Suppressor macrophage (primary cell): ENCODE measurements around the gene PACSIN3.

Experiments used
- DNase-seq, 4 experiments: peaks; one replicate each; pipeline ENCODE4 v3.0.0-alpha.2; 2020 to 2022

The PACSIN3 gene

DNA sequence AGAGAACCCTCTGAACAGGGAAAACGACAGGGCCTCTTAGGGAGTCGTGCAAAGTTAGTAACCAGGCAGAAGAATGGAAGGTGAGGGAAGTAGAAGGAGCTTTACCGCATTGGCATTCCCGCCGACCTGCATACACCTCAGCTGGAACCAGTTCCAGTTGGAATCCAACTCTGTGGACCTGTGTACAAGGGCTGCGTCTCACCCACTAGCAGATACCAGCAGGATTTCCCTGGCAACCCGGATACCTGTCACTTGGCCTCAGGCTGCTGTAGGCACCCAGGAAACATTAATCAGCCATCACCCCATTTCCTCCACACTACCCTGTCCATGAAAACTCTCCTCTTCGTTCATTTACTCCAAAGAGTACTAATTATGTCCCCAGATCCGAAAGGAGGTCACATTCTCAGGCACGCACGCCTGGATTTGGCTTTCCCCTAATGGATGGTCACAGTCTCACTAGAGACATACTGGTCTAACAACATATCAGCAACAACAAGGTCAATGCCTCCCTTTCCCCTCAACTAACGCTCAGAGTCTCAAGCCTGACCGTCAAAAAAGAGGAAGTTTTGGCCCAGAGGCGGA, 10.4 kb downstream of the PACSIN3 start:
- peak in 3 of 4 experiments; percentile 78 to 86 (median 78) for DNase-seq

DNA sequence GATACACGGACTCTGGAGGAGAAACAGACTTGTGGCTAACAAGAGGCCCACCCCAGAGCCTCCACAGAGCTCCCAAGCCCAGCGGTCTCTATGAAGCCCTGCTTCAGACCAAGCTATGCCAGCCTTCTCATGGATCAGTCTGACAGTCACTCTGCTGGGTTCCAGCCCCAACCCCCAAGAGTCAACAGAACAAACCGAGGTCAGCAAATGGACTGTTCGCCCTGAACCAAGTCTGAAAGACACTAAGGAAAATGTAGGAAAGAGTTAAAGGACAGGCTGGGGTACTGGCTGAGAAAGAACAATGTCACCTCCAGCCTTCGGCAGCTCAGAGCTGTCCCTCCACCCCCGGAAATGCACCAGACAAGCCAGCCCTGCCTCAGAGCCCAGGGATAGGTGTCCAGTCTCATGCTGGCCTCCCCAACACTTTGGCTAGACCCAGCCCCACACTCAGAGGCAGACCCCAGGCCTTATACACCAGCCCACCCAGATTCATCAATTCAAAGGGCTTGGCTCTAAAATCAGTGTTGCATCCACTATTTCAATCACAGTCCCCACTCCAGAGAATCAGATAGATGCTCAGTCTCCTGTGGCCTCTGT, 13.4 kb downstream of the PACSIN3 start:
- no peak for DNase-seq

DNA sequence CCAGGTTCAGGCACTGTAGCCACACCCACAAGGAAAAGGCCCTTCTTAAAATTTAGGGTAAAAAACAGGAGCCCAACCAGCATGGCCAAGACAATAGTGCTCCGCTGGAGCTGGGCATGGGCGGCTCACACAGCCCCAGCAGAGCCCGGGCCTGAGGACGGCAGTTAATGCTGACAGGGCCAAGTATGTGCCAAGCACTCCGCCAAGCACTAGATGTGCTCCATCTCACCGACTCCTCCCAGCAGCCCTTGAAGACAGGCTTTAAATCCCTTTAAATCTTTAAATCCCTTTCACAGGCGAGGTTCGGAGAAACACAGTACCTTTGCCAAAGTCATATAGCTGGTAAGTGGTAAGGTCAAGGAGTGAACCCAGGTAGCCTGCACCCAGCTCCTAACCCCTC, 14.4 kb downstream of the PACSIN3 start:
- no peak for DNase-seq

DNA sequence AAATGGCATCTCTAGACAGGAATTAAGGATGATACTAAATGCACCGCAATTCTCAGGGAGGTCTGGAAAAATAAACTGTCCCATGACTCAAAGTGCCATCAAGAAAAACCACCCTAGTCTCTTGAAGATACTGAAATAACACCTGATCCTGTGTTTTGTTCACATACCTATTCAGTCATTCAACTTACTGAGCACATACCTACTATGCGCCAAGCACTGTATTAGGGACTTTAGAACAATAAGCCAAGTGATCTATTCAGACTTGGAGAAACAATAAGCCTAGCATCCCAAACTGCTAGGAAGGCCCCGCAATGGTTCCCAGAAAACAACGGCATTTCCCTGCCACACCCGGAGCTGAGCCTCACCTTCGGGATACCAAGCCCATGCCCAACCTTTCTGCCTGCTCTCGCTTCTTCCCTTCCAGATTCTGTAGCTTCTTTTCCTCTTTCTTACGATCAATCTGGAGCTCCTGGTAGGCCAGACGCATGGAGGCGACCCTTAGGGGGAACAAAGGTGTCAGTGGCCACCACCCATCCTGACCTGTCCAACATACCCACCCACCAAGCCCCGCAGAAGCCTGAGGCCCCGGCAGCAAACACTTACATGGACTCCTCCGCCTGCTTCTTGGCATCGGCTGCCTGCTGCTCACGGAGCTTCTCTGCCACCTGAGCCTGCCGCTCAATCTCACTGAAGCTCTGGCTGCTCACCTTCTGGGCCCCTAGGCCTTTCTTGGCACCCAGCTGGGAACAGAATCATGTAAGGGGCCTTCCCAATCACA, 15.0 kb downstream of the PACSIN3 start:
- no peak for DNase-seq

DNA sequence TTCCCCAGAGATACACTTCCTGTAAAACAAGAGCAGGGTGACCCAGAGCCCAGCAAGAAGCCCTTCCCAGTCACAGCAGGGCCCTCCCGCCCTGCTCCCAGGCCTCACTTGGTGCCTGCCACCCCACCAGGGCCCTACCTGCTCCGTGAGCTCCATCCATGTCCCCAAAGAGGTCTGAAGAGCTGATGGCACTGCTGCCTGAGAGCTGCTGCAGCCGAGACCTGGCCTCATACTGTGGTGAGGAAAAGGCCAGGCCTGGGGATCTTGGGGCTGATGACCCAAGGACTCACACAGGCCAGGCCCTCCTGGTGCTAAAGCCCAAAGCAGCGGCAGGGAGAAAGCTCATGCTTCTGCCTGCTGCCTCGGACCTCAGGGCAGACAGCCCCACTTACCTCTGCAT, 19.9 kb downstream of the PACSIN3 start:
- no peak for DNase-seq

DNA sequence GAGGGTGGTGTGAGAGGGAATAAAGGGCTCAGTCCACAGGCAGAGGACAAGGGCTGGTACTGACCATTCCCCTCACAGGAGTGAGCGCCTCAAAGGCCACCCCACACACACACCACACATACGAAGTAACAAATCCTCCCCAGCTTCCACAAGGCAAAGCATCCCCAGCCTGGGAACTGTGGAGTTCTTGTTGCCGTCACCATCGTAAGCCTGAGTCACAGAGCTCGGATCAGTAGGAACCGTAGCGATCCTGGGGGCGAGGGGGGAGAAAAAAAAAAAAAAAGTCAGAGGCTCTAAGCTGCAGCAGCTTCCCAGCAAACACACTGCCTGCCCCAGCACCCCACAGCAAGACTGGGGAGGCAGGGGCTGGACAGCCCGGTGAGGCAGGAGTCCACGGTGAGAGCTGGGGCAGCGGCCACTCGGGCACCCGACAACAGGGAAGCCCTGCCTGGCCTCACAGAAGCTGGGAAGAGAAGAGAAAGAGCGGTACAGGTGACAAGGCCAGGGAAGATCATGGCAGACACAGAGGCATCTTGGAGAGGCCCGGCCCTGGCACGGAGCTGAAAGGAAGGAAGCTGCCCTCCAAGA, 20.9 kb downstream of the PACSIN3 start:
- no peak for DNase-seq

DNA sequence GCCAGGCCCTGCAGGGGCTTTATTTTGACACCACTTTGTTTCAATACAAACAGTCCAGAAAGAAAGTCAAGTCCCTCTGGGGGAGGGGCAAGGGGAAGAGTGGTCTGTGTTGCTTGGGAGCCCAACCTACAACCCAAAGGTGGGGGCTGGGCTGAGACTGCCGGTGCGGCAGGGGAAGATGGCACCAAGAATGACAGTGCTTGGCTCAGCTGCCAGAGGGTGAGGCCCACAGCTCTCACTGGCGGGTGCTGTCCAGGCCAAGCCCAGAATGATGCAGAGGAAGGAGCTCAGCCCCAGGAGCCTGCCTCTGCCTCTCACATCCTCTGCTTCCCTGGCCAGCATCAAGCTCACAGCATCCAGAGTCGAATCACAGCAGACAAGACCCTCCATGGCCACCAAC, 21.9 kb downstream of the PACSIN3 start:
- DNase-seq, result no peak

DNA sequence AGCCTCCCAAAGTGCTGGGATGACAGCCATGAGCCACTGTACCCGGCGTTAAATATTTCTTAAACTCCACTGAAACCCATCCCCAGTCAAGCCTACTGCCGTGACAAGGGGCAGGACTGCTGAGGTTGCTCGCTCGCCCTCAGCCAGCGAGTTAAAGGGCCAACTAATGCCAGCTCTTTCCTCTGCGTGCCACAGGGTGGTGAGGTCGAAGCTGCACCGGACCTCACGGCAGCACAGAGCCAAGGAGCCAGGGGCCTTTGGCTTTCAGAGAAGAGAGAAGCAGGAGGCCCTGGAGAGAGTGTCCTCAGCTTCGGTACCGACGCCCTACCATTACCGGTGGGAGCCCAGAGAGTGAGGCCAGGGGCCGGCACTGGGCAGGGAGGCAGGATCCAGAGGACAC, 22.3 kb downstream of the PACSIN3 start:
- no peak for DNase-seq

DNA sequence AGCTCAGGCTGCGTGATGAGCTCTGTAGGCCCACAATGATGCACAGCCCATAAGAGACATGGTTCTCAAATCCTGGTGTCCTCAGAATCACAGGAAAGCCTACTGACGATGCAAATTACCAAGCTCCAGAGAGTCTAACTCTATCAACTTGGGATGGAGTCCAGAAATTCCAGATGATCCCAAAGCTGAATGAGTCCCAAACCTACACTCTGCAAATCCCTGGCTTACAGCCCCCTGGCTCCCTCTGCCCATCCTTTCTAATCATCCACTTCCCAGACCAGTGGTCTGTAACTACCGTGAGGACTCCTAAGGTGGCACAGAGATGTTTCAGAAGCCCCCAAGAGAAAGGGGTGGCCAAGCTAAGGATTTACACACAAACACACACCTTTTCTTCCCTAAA, 23.0 kb downstream of the PACSIN3 start:
- no peak for DNase-seq

DNA sequence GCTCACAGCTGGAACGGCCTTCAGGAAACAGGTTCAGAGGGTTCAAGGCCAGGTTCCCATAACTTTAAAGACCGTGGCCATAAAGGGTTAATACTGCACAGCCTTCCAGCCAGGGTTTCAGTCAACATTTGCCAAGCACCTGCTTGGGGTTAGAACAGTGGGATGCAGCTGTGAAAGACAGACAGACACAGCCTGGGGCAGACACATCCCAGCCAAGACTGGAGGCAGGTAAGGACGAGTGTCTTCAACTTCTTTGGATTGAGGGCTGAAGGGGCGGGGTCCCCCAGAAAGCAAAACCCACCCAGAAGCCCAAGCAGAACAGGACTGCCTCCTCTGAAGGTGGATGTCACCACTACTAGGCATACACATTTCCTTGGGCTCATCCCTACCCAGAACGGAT, 23.8 kb downstream of the PACSIN3 start:
- DNase-seq, result no peak

DNA sequence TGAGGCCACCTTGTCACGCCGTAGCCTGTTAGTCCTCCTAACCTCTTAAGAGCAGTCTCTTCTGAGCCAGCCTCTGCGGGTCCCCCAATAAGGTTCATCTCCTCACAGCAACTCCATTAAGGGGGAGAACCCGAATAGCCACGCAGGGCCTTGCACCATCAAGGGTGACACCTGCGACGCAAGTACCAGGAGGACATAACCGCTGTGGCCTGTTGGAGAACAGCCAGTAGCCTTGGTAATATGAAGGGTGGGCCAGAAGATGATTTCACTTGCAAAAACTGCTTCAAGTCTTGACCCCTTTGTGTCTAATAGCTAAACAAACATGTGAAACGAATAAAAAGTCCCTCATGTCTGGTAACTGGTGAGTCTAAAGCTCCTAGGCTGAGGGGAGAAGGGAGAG, 24.3 kb downstream of the PACSIN3 start:
- no peak for DNase-seq

DNA sequence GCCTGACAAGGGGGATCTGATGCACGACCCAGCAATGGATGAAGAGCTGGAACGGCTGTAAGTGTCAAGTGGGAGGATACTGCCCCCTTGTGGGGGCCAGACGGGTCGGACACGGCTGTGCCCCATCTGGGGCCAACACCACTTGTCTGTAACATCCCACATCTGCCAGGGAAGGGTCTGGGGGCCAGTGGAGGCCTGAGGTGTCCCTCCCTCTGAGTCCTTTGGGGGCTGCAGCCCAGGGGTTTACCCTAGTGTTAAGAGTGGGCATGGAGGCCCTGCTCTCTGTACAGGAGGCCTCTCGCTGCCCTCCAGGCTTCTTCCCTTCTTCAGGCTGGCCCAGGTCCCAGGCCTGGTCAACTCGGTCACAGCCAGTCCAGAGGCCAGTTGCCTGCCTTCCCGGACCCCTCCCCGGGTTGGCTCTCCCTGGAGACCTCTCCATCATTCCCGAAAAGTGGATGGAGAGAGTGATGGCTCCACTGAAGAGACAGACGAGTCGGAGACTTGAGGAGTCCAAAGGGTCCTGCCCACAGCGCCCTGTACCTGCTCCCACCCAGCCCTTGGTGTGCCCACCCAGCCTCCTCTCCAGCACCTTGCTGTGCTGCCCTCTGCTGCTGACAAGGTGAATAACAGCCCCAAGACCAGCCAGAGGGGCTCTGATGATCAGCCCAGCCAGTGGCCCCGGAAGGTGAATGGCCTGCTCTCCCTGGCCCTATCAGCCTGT, 24.9 kb downstream of the PACSIN3 start:
- peak; percentile 77 to 84 (median 80) for DNase-seq

DNA sequence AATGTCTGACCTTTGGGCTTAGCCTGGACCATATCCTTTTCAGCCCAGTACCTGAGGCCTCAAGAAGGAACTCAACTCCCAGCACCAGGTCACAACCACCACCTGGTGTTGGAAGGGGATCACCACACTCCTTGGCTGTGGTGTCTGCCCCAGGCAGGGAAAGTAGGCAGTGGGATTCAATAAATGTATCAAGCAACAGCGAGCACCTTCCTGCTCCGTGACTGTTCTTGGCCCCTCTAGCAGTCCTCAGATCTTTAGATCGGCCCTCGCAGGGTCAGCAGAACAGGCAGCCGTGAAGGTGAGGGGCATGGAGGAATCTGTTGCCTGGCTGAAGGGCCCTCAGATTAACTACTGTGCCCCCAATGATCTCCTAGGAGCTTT, 25.5 kb downstream of the PACSIN3 start:
- no peak for DNase-seq

DNA sequence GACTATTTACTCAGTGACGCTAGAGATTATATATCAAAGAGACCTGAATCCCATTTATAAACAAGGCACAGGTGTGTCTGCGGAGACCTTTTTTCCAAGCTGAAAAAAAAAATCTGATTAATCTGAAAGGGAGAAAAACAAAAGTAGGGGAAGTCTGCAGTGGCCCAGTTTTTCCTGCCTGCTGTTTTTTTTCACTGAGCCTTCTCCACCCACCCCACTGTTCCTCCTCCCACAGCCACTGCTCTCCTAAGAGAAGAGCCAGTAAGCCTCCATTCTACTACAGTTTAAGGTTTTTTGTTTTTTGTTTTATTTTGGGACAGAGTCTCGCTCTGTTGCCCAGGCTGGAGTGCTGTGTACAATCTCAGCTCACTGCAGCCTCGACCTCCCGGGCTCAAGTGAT, 28.0 kb downstream of the PACSIN3 start:
- peak in 1 of 4 experiments; percentile 22 for DNase-seq

DNA sequence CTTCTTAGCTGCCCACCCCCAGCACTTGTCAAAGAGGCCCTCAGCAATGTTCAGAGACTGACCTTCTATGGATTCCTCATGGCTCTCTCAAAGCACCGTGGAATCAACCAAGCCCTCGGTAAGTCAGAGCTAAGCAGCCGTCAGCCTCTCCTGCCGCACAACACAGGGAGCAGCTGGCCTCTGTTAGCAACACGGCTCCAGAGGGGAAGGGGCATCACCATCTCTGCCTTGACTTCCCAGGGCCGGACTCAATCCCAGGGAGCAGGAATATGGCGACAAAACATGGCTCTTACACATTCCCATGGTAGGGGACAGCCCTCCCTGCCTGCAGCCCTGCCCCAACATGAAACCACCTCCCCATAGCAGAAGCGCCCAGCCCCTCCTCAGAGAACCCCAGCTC, 28.4 kb downstream of the PACSIN3 start:
- DNase-seq, result no peak

DNA sequence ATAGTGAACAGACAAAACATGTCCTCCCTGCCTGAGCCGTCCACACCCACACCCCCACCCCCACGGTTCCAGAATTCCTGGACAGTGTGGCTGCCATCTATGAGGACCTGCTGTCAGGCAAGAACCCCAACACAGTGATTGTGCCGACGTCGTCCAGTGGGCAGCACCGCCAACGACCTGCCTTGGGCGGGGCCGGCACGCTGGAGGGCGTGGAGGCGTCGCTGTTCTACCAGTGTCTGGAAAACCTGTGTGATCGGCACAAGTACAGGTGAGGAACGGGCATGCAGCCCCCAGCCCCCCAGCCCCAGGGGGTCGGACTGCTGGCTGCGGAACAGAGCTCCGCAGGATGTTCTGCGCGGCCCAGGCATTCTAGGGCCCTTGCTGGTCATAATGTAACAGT, 29.3 kb downstream of the PACSIN3 start:
- DNase-seq, result no peak

DNA sequence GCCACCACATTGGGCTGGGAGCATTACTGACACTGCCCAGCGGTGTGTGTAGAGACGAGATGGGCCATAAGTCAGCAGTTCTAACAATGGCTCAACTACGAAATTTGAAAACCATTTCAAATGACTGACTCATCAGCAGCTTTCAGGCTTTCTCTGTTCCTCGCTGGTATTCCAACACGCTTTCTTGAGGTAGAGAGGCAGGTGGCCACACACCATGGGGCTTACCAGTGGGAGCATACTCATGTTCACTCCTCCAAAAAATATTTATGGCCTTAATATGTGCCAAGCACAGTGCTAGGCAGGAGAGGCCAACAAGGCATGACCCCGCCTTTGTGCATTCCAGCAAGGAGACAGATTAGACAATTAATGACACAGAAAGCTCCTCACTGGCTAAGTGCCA, 29.9 kb downstream of the PACSIN3 start:
- DNase-seq, result no peak

DNA sequence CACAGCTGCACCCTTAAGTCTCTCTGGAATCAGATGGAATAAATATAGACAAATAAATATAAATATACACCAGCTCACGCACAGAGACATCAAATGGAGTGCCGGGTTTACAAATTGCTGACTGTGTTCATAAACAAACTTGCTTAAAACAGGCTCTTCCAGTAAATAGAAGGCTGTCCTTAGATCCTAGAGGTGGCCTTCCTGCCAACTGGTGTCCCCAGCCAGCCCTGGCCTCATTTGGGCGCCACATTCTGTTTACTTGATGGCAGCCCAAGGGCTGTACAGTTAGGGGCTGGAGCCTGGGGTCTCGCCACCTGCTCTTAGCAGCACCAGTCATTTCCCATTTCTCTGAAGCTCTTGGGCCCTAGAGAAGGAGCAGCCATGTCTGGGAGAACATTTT, 30.4 kb downstream of the PACSIN3 start:
- DNase-seq, result no peak

DNA sequence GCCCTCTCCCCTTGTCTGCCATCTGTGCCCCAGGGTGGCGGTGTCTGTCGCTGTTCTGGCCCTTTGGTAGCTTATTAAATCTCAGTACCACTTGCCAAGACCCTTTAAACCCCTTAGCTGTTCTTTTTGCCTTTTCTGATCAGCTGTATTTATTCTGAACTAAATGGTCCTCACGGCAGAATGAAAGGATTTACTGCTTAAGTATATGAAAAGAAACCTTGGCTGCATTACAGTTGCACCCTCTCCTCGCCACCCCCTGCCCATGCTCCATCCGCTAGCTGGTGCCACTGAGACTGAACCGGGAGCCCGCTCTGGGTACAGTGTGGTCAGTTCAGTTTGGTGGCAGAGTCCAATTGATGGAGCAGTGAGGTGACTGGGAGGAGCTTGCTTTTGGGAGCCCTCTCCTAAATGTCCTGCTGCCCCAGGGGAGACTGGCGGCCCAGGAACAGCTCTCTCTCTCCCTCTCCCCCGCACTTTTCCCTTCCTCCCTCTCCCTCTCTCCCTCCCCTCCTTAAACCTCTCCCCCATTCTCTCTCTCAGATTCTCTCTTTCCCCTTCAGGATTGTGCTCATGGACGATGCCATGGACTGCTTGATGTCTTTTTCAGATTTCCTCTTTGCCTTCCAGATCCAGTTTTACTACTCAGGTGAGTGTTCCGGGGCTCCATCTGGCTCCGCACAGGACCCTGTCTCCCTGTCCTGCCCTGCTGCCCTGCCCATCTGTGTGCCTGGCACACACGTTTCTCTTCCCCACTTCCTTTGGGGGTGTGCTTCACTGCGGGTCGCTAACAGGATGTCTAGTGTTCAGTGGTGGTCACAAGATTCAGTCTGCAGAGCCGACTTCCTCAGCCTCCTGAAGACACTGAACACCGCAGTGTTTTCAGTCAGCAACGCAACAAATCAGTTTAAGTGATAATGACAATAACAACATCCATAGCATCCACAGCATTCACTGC, 31.3 kb downstream of the PACSIN3 start:
- no peak for DNase-seq

DNA sequence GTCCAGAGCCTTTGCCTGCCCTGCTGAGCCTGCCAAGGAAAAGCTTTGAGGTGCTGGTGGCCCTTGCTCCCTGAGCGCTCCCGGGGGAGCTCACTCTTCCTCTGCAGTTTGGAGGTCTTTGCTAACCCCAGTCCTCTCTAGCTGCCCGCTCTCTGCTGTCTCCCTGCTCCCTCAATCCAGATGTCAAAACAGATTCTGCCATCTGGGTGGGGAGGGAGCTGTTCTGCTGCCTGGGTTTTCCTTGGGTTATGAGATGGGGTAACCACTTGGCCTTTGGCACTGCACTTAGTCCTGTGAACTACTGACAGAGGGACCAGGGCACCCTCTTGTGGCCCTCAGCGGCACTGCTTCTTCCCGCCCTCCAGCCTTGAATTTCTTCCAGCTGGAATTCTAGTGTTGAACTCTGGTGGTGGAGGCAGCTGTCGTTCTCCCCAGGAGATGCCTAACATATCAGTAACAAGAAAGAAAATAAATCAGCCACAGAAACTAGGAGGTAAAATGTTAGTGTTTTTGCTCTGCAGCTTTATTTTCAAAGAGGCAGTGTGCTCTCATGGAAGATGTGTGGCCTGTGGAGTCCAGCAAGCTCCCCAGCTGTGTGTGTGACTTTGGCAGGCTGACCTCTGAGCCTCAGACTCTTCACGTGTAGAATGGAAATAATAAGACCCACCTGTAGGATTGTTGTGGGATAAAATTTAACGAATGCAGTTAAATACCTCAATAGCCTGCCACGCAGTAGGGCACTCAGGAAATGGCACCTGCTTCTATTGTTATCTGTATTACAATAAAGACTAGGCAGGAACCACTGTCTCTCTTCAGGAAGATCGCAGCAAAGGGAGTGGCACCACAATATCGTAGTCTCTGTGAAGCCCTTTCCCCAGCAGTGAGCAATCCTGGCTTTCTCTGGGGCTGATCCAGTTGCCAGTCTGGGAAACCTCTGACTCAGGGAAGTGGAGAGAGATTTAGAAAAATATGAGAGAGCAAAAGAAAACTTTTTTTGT, 33.0 kb downstream of the PACSIN3 start:
- DNase-seq, result peak; percentile 77 to 85 (median 82)
